Astrocyte (in vitro differentiated cells and primary cell): ENCODE data around the gene OSTF1.

Experiments used
- EZH2 ChIP-seq: IDR thresholded peaks from 2 replicates; pipeline ENCODE4 v1.6.1; 2012; ENCODE audit warnings: mild to moderate bottlenecking, low read length, inconsistent platforms; ENCODE audit not compliant: insufficient read depth
- TF ChIP-seq, protein P1 (sequence below): IDR thresholded peaks from 2 replicates; pipeline ENCODE4 v1.5.1; 2011; ENCODE audit warnings: low read depth, mild to moderate bottlenecking, inconsistent platforms, low read length, moderate library complexity; ENCODE audit not compliant: insufficient read depth

DNA sequence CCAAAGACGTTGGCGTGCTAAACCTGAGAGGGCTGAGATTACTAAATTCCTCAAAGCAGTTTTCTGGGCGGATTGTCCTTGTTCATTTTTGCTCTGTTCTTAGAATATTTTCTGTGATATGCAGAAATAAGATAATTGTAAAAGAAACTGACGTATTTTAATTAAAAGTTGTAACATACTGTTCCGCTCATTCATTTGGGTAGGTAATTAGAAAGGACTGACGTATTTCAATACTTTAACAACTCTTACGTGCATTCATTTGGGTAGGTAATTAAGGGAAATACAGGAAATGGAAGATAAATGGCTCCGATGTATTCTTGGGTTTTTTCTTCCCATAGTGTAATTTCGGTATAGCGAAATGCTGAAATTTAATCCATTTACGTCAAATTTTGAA, 1.1 kb downstream of the OSTF1 start:
- TF ChIP-seq, protein P1, sequence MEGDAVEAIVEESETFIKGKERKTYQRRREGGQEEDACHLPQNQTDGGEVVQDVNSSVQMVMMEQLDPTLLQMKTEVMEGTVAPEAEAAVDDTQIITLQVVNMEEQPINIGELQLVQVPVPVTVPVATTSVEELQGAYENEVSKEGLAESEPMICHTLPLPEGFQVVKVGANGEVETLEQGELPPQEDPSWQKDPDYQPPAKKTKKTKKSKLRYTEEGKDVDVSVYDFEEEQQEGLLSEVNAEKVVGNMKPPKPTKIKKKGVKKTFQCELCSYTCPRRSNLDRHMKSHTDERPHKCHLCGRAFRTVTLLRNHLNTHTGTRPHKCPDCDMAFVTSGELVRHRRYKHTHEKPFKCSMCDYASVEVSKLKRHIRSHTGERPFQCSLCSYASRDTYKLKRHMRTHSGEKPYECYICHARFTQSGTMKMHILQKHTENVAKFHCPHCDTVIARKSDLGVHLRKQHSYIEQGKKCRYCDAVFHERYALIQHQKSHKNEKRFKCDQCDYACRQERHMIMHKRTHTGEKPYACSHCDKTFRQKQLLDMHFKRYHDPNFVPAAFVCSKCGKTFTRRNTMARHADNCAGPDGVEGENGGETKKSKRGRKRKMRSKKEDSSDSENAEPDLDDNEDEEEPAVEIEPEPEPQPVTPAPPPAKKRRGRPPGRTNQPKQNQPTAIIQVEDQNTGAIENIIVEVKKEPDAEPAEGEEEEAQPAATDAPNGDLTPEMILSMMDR, result no peak
- TF ChIP-seq EZH2, result no peak
